HG03575 (cell line): ENCODE results near the gene TRPC4.

Experiments used
- ATAC-seq: cut with Tn5 transposase; IDR thresholded peaks from one replicate; pipeline ENCODE4 v1.9.1; 2021; ENCODE audit not compliant: unreplicated experiment, insufficient number of reproducible peaks, low FRiP score; ENCODE audit errors: extremely low read depth

Gene TRPC4

GRCh38 chr13:37751025-37751424 is 118.5 kb downstream of the TRPC4 start:
- no peak for ATAC-seq

DNA sequence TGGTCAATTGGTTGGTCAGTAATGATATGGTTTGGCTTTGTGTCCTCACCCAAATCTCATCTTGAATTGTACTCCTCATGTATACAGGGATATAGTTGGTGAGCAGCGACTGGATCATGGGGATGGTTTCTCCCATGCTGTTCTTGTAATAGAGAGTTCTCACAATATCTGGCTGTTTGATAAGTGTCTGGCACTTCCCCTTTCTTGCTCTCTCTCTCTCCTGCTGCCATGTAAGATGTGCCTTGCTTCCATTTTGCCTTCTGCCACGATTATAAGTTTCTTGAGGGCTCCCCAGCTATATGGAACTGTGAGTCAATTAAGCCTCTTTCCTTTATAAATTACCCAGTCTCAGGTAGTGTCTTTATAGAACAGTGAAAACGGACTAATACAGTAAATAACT is 120.7 kb downstream of the TRPC4 start:
- ATAC-seq = no peak

- no peak for ATAC-seq
Measured at GRCh38 chr13:37747071-37747612, 122.4 kb downstream of the TRPC4 start.

GRCh38 chr13:37741536-37741935 is 128.0 kb downstream of the TRPC4 start:
- ATAC-seq = no peak

DNA sequence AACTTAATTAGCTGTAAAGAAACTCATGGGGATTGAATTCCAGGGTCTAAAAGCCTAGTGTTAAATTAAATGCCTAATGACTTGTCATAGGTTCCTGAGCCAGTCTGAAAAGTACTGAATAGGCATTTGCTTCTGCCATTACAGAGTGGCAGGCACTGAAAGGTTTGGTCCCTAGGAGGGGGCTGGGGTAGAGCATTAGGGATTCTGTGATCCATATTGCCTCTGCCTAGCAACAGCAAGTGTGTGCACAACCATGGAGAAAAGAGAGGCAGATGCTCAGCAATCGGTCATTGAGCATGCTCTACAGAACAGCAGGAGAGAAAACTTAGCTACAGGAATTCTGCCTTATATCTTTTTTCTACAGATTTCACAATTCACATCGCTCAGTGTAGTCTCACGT is 133.5 kb downstream of the TRPC4 start:
- no peak for ATAC-seq

- ATAC-seq = no peak
Measured at GRCh38 chr13:37735293-37735692, 134.3 kb downstream of the TRPC4 start.

DNA sequence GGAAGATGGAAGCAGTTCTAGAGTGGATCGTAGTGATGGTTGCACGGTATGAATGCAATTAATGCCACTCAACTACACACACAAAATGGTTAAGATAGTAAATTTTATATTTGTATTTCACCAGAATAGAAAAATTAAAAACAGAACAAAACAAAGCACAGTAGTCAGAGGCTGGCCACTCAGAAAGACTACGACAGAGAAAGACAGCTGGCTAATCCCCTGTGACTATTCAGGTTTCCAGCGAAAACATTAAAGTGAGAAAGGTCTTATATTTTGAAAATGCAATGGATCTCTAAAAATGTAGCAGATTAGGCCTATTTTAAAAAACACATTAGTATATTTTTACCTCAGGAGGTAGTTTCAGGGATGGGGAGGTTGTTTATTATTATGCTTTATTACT is 139.7 kb downstream of the TRPC4 start:
- no peak for ATAC-seq

DNA sequence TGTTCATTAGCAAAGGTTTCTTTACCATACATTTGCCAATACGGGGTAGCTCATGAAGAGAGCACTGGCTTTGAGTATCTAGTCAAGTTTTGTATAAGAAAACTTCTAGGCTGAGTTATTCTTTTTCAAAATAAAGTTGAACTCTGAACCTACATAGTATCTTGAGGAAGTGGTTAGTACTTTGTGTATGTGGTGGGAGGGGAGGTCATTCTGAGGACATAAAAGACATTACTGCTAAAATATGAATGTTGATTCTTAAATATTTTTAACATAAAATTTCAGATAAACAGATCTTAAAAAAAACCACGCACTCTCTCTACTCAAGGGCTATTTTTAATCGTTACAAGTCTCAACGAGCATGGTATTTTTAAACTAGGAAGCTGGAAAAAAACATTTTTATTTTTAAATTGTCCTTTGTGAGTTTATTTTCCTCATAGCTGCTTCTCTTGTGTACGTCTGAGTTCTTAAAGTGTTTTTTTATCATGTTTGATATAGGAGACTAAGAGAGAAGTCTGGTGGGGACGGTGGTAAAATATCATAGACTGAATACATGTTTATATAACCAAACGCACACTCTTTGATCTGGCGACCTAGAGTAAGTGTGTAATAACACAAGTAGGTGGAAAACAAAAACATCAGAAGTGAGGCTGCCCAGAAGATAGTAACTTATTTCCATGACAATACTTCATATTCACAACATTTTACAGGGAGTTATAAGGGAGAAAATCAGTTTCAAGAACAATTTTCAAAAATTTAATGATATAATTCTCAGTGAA is 153.0 kb downstream of the TRPC4 start:
- ATAC-seq = no peak

DNA sequence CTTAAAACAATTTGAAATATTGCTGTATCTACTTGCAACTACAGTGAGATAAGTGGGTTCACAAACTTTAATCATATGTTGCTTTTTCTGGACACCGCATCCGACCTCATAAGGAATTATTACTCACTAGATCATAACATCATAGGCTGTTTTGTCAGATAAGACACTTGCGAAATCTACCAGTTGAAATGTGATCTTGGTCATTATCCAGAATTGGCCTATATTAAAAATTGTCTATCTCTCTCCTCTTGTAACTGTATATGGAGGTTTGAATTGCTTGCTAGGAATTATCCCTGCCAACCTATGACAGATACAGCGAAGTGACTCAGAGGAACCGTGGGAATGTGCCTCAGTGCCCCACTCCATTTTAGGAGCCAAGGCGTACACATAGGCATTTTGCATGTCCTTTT is 154.0 kb downstream of the TRPC4 start:
- ATAC-seq = no peak

DNA sequence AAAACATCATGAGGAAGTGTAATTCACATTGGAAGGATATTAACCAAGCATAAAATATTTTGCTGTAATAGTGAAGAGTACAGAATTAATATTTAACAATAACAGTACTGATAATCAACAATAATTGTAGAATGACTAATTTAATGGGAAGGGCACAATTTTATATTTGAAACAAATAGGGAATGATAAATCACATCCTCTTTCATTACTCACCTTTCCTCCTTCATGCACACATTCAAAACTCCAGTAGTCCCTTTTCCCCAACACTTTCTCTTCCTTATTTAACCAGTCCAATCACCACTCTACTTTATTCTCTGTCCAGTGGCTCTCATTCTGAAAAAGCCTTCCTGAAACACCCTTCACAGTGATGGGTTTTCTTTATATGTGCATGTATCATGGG is 160.3 kb downstream of the TRPC4 start:
- ATAC-seq = no peak

DNA sequence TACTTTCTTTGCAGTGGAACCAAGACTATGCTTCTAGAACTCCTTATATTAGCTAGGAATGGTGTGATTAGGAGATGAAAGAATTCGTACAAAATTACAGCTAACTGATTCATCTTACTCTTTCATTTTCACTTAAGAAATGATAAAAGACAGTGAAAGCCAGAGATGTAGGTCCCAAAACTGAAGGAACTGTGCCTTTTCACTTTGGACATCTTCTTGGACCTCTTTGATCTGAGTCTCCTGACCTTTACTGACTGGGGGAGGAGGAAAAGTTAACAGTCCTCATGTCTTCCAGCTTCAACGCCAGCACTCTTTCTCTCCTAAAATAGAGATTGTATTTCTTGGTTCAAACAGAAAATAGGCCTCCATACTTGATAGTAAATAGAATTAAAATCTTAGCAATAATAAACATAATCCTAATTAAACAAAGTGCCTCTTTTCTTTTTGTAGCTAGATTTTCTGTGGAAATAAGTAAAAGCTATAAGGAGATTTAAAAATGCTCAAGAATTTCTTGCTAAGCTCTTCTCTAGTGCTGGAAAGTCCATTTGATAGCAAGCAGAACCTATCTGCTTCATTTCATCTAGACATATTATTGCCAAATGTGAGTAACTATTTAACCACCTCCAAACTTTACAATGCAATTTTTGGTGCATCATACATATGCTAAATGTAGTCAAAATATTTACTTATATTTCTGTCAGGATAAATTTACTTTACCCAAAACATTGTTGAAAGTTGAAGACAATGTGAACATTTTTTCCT is 161.7 kb downstream of the TRPC4 start:
- ATAC-seq = no peak

GRCh38 chr13:37706041-37706440 is 163.5 kb downstream of the TRPC4 start:
- ATAC-seq = no peak

- no peak for ATAC-seq
Measured at GRCh38 chr13:37701972-37702371, 167.6 kb downstream of the TRPC4 start.

GRCh38 chr13:37701306-37701705 is 168.3 kb downstream of the TRPC4 start:
- no peak for ATAC-seq

DNA sequence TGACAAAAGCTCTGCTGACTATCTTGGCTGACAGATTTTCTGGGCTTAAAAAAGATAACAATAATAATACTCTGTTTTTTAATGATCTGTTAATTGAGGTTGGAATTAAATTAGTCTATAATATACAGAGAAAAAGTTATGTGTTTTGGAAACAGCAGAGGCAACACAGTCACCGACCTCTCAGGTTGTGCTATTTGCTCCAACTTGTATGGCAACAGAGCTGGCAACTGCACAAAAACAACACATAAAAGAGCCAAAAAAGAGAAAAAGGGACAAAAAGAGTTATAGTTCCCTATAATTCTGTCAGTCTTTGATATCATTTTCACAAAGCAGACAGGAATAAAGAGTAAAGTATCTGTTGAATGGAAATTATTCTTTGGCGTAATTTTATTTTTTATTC is 168.7 kb downstream of the TRPC4 start:
- no peak for ATAC-seq

DNA sequence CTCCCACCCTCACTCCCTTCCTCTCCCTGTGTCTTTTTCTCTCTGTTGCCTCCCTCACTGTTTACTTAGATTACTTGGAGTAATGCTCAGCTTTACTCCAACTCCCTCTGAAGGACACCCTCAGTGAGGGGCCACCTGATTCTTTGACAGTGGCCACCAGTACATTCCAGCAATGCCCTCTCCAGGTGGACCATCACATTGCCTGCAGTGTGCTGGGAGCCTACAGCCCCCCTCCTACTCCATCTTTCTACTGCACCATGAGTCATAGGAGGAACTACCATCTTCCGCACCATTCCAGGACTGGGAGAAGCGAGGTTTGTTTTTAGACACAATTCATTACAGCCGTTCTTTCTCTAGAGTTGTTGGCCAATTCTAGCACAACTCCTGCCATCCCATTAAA is 174.4 kb downstream of the TRPC4 start:
- ATAC-seq = no peak

GRCh38 chr13:37690361-37690760 is 179.2 kb downstream of the TRPC4 start:
- ATAC-seq = no peak

- no peak for ATAC-seq
Measured at GRCh38 chr13:37686501-37686900, 183.1 kb downstream of the TRPC4 start.

DNA sequence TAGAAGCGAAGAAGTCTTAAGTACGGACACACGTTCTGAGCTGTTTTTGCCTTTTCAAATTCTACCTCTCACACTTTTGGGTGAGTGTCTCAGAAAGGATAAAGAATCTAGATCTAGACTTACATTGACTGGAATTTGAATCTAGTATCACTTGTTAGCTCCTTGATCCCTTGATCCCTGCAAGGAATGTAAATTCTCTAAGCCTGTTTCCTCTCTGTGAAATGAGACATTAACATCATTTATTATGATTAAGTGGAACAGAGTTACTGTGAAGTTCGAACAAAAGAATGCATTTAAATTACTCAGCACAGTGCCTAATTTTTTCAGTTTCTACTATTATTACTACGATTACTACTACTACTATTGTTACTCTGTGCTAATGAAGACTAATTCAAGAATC is 184.4 kb downstream of the TRPC4 start:
- ATAC-seq = no peak

DNA sequence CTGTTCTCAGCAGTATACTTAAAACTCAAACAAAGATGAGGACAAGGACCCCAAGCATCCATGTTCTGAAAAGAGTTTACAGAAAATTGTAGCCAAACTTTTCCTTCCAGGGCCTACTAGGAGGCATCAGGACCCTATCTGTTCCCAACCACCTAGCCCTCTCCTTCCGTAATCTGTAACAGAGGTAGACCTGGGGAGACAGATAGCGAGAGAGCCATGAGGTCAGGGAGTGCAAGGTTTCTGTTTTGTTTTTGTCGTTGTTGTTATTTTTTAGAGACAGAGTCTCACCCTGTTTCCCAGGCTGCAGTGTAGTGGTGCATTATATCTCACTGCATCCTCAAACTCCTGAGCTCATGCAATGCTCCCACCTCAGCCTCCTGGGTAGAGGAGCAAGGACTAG is 187.1 kb downstream of the TRPC4 start:
- no peak for ATAC-seq
